OCI-LY7 (cell line): ENCODE data around the gene AUTS2. TPM values are rescaled to one million over a fixed set of nuclear protein-coding genes. Genes with fewer than 3 reads are reported as not detected.

ENCODE experiments used
- BruUV-seq: library from RNA; stranded (reverse); fragments of 400-500 nt; replicated peaks from 2 replicates; lab custom pipeline; 2021; lab: Mats Ljungman, UMichigan
- CTCF ChIA-PET: fragments of 300-600 bp; sonication (Branson Sonifier 250); formaldehyde crosslinking; loops from one replicate; lab custom pipeline; 2022; ENCODE audit warnings: antibody characterized with exemption; ENCODE audit not compliant: unreplicated experiment; lab: Charles Lee
- POLR2A ChIA-PET: fragments of 300-600 bp; sonication (Branson Sonifier 250); formaldehyde crosslinking; loops from one replicate; lab custom pipeline; 2022; ENCODE audit warnings: antibody characterized with exemption; lab: Charles Lee
- DNase-seq: peaks from one replicate; pipeline ENCODE4 v3.0.0-alpha.2; 2015; ENCODE audit warnings: low spot score
- H2AFZ ChIP-seq: fragments of 200-600 bp; sonication (generic), shearing (Covaris generic); 2 replicates; pipeline ENCODE4 v1.6.1; 2014; ENCODE audit warnings: mild to moderate bottlenecking, antibody characterized with exemption, low read length, moderate library complexity
- H3K27ac ChIP-seq: fragments of 200-600 bp; sonication (generic); 2 replicates; pipeline ENCODE4 v1.5.1; 2014; ENCODE audit warnings: mixed run types, low read depth, mild to moderate bottlenecking, moderate library complexity, low read length, inconsistent platforms; ENCODE audit not compliant: poor library complexity, severe bottlenecking
- H3K36me3 ChIP-seq: fragments of 200-600 bp; sonication (generic); 2 replicates; pipeline ENCODE4 v1.6.1; 2014; ENCODE audit warnings: mild to moderate bottlenecking, antibody characterized with exemption, low read length, moderate library complexity, mixed read lengths; ENCODE audit not compliant: insufficient read depth
- H3K4me1 ChIP-seq: fragments of 200-600 bp; sonication (generic); 2 replicates; pipeline ENCODE4 v1.5.1; 2014; ENCODE audit warnings: mild to moderate bottlenecking, low read length; ENCODE audit not compliant: insufficient read depth, poor library complexity, severe bottlenecking
- H3K4me2 ChIP-seq: fragments of 200-600 bp; sonication (generic); 2 replicates; pipeline ENCODE4 v1.6.1; 2014; ENCODE audit warnings: mild to moderate bottlenecking, low read length
- H3K4me3 ChIP-seq: fragments of 200-600 bp; sonication (generic); 2 replicates; pipeline ENCODE4 v1.5.1; 2014; ENCODE audit warnings: mild to moderate bottlenecking, low read depth, low read length; ENCODE audit not compliant: poor library complexity, severe bottlenecking
- H3K79me2 ChIP-seq: fragments of 200-600 bp; sonication (generic); 2 replicates; pipeline ENCODE4 v1.6.1; 2016; ENCODE audit warnings: low read depth, mild to moderate bottlenecking, low read length, moderate library complexity, mixed read lengths; ENCODE audit not compliant: insufficient read depth
- H3K9me2 ChIP-seq: fragments of 200-600 bp; sonication (generic); 2 replicates; pipeline ENCODE4 v1.6.1; 2016; ENCODE audit warnings: mild to moderate bottlenecking, low read length, mixed read lengths; ENCODE audit not compliant: insufficient read depth
- H3K9me3 ChIP-seq: fragments of 200-600 bp; sonication (generic); 2 replicates; pipeline ENCODE4 v1.6.1; 2014; ENCODE audit warnings: mild to moderate bottlenecking, mixed run types, low read length, mixed read lengths
- H4K20me1 ChIP-seq: fragments of 200-600 bp; sonication (generic); 2 replicates; pipeline ENCODE4 v1.6.1; 2014; ENCODE audit warnings: mild to moderate bottlenecking, antibody characterized with exemption, low read length, moderate library complexity, mixed read lengths; ENCODE audit not compliant: insufficient read depth
- EZH2phosphoT487 ChIP-seq: fragments of 200-600 bp; sonication (generic); IDR thresholded peaks from 2 replicates; pipeline ENCODE4 v1.6.1; 2018; ENCODE audit warnings: low read depth, borderline replicate concordance, mild to moderate bottlenecking, mixed run types, antibody characterized with exemption, low read length, moderate library complexity, mixed read lengths
- intact Hi-C: fragments of 100-400 bp; cut with micrococcal nuclease; formaldehyde crosslinking; loops from one replicate; pipeline ENCODE4 v1.10.0; 2022; ENCODE audit not compliant: unreplicated experiment
- total RNA-seq, 2 experiments: library from RNA; depleted of rRNA in 1 of 2; stranded (reverse); fragments of >200 nt in 1 of 2; shearing (Covaris generic) in 1 of 2; gene quantifications; 2 replicates each; pipeline ENCODE4 v1.2.3, GENCODE V29; 2014 to 2022
- TF ChIP-seq, protein P1 (sequence below): fragments of 200-600 bp; sonication (generic); conservative IDR thresholded peaks from 2 replicates; pipeline ENCODE4 v1.5.1; 2014; ENCODE audit warnings: mild to moderate bottlenecking, antibody characterized with exemption, low read length, moderate library complexity, mixed read lengths

AUTS2 gene
- total RNA-seq, 2 experiments from 2014 or later = 37.9 to 78.5 TPM

- no peak for TF ChIP-seq EZH2phosphoT487
- TF ChIP-seq, protein P1, sequence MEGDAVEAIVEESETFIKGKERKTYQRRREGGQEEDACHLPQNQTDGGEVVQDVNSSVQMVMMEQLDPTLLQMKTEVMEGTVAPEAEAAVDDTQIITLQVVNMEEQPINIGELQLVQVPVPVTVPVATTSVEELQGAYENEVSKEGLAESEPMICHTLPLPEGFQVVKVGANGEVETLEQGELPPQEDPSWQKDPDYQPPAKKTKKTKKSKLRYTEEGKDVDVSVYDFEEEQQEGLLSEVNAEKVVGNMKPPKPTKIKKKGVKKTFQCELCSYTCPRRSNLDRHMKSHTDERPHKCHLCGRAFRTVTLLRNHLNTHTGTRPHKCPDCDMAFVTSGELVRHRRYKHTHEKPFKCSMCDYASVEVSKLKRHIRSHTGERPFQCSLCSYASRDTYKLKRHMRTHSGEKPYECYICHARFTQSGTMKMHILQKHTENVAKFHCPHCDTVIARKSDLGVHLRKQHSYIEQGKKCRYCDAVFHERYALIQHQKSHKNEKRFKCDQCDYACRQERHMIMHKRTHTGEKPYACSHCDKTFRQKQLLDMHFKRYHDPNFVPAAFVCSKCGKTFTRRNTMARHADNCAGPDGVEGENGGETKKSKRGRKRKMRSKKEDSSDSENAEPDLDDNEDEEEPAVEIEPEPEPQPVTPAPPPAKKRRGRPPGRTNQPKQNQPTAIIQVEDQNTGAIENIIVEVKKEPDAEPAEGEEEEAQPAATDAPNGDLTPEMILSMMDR = no peak
- H3K27ac ChIP-seq = no peak overlapping the region
- H3K9me3 ChIP-seq = peaks cover 2% of the 10 kb centered on the region; the same call in 1 of the 2 replicates
- CTCF ChIA-PET = interaction anchor here (1.0 kb wide), 1 partner anchor 8 kb away, joined by 3 read pairs; no protein-coding TSS in a partner anchor
- H3K4me1 ChIP-seq = peaks cover 22% of the 10 kb centered on the region
- H3K4me3 ChIP-seq = peak overlapping the region; percentile 97
- DNase-seq = no peak
- H3K9me2 ChIP-seq = no peaks in the 10 kb centered on the region
- POLR2A ChIA-PET = interaction anchor here (0.5 to 1.6 kb wide), 6 partner anchors 9 to 221 kb away, joined by 3 to 6 read pairs (median 3); no protein-coding TSS in a partner anchor
- H3K79me2 ChIP-seq = peaks cover 30% of the 10 kb centered on the region
- intact Hi-C loops = loop anchor here (5.0 to 10.0 kb wide), 4 partner anchors 104 to 1022 kb away; no protein-coding TSS in a partner anchor
- no peaks in the 10 kb centered on the region for H3K36me3 ChIP-seq
- peak overlapping the region; percentile 93 for H3K4me2 ChIP-seq
- H2AFZ ChIP-seq = peak overlapping the region; percentile 84; the same call in 1 of the 2 replicates
- peaks cover 16% of the 10 kb centered on the region for H4K20me1 ChIP-seq
- BruUV-seq = no TSS peak
Measured at GRCh38 chr7:69596723-69597277, 1.5 kb upstream of the AUTS2 start.

DNA sequence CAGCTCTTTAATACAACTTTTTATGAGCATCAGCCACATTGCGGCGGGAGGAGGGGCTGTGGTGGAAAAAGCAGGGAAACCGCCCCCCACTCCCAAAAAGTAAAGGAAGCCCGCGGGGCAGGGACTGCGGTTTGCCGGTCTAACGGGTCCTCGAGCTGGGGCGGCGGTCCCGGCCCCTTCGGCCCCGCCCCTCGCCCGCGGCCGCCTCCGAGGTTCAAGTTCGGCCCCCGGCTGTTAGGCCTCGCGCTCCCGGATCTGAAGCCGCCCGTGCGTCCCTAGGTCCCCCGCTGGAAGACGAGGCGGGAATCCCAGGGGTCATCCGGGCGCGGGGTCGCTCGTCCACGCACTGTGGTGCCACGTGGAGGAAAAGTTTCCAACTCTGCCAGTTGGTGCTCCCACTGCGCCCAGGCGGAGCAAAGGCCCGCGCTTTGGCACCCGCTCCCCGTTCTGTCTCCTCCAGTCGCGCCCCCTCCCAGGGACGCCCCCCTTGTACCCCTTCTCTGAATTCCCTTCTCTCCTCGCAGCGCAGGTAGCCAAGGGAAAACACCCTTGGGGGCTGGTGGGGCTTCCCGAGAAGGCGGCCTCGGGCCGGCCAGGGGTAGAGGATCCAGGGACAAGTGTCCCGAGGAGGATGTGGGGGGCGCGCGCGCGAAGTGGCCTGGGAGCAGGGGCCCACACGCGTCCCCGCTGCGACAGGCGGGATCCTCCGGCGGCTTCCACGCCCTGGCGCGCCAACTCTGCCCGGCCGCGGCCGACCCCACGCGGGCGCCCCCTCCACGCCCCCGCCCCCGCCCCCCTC, 798 bp upstream of the AUTS2 start:
- Histone ChIP-seq H4K20me1 (peaks cover 16% of the 10 kb centered on the region), H3K27ac (no peak overlapping the region), H3K36me3 (no peaks in the 10 kb centered on the region), H3K9me2 (no peaks in the 10 kb centered on the region), H3K4me2 (peak overlapping the region; percentile 93), H3K79me2 (peaks cover 37% of the 10 kb centered on the region), H3K4me1 (peaks cover 29% of the 10 kb centered on the region), H3K4me3 (peak overlapping the region; percentile 97), H3K9me3 (no peaks in the 10 kb centered on the region), H2AFZ (peak overlapping the region; percentile 84; the same call in 1 of the 2 replicates)
- intact Hi-C loops = loop anchor here (1.0 to 10.0 kb wide), 6 partner anchors 99 to 1023 kb away; no protein-coding TSS in a partner anchor
- ChIA-PET CTCF (interaction anchor here (1.0 kb wide), 1 partner anchor 9 kb away, joined by 3 read pairs; no protein-coding TSS in a partner anchor), POLR2A (interaction anchor here (0.7 to 1.2 kb wide), 2 partner anchors 220 to 226 kb away, joined by 3 to 5 read pairs; no protein-coding TSS in a partner anchor)
- no TSS peak for BruUV-seq
- peak; percentile 48 for DNase-seq
- TF ChIP-seq EZH2phosphoT487 = no peak
- TF ChIP-seq, protein P1 = no peak
